Right atrium auricular region (tissue), 2 donors: ENCODE measurements around the gene PHLDA1. TPM values are rescaled to one million over a fixed set of nuclear protein-coding genes. Genes with fewer than 3 reads are reported as not detected.
"Not testable (repeated sequence)": the region's sequence is repeated elsewhere in the genome, so short reads cannot be mapped to it uniquely, and the experiment has no call there.

Experiments
- DNase-seq: peaks from one replicate; pipeline ENCODE4 v3.0.0-alpha.2; 2019; ENCODE audit warnings: low spot score
- H3K27ac ChIP-seq, 2 donors: fragments of 200-600 bp; sonication (generic); 1 replicate in 1 of 2; 2 replicates in 1 of 2; pipeline ENCODE4 v1.5.1; 2016 to 2019
- H3K27me3 ChIP-seq, 2 donors: fragments of 200-600 bp; sonication (generic); one replicate each; pipeline versions ENCODE4 v1.5.1 to v1.6.0; 2017 to 2019
- H3K36me3 ChIP-seq: fragments of 200-600 bp; sonication (generic); one replicate; pipeline ENCODE4 v1.5.1; 2016
- H3K4me1 ChIP-seq, 2 donors: fragments of 200-600 bp; sonication (generic); one replicate each; pipeline versions ENCODE4 v1.5.1 to v1.6.0; 2017 to 2019
- H3K4me3 ChIP-seq, 2 donors: fragments of 200-600 bp; sonication (generic); 1 replicate in 1 of 2; 2 replicates in 1 of 2; pipeline ENCODE4 v1.5.1; 2017 to 2019; ENCODE audit warnings: mild to moderate bottlenecking in 1 of 2, moderate library complexity in 1 of 2
- H3K9me3 ChIP-seq, 2 donors: fragments of 200-600 bp; sonication (generic); one replicate each; pipeline ENCODE4 v1.5.1; 2019
- total RNA-seq, 2 donors: library from RNA; depleted of rRNA; stranded (reverse); fragments of >200 nt; gene quantifications; one replicate each; pipeline ENCODE4 v1.1.0, GENCODE V29; 2016
- TF ChIP-seq, protein P1 (sequence below), 2 donors: fragments of 200-600 bp; sonication (generic); IDR thresholded peaks; one replicate each; pipeline ENCODE4 v1.5.1; 2019; ENCODE audit warnings: antibody characterized with exemption in 2 of 2

PHLDA1 gene
- total RNA-seq, 2 donors from 2014 or later: 6.7 to 22.2 TPM

- TF ChIP-seq, protein P1, sequence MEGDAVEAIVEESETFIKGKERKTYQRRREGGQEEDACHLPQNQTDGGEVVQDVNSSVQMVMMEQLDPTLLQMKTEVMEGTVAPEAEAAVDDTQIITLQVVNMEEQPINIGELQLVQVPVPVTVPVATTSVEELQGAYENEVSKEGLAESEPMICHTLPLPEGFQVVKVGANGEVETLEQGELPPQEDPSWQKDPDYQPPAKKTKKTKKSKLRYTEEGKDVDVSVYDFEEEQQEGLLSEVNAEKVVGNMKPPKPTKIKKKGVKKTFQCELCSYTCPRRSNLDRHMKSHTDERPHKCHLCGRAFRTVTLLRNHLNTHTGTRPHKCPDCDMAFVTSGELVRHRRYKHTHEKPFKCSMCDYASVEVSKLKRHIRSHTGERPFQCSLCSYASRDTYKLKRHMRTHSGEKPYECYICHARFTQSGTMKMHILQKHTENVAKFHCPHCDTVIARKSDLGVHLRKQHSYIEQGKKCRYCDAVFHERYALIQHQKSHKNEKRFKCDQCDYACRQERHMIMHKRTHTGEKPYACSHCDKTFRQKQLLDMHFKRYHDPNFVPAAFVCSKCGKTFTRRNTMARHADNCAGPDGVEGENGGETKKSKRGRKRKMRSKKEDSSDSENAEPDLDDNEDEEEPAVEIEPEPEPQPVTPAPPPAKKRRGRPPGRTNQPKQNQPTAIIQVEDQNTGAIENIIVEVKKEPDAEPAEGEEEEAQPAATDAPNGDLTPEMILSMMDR (IDR thresholded peaks at IDR 0.05): no peak
- no peaks in the 10 kb centered on the region for H3K27me3 ChIP-seq
- no peaks in the 10 kb centered on the region for H3K9me3 ChIP-seq
- no peak overlapping the region for H3K4me3 ChIP-seq
- H3K27ac ChIP-seq: no peak overlapping the region
- H3K4me1 ChIP-seq: peaks cover 0 to 8% of the 10 kb centered on the region in 2 donors
- H3K36me3 ChIP-seq: no peaks in the 10 kb centered on the region
- no peak for DNase-seq
These were observed 37.4 kb downstream of the PHLDA1 start for GRCh38 chr12:75994069-75994740.

DNA sequence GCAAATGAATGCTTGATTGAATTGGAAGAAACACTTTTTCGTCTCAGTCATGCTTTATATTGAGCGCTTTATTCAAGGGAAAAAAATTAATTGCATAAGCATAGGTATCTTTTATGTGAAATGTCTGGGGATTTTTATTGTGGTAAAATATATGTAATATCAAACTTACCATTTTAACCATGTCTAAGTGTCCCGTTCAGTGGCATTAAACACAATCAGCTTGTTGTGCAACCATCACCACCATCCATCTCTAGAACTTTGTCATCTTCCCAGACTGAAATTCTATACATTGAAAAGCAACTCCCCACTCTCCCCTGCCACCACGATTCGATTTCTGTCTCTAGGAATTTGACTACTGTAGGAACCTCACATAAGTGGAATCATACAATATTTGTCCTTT is 39.8 kb downstream of the PHLDA1 start:
- Histone ChIP-seq H3K4me1 (peaks cover 0 to 3% of the 10 kb centered on the region in 2 donors), H3K9me3 (peaks cover 0 to 7% of the 10 kb centered on the region in 2 donors), H3K27ac (no peak overlapping the region), H3K36me3 (no peaks in the 10 kb centered on the region), H3K27me3 (no peaks in the 10 kb centered on the region), H3K4me3 (no peak overlapping the region)
- TF ChIP-seq, protein P1 (IDR thresholded peaks at IDR 0.05): no peak
- no peak for DNase-seq

- Histone ChIP-seq H3K4me1 (no peaks in the 10 kb centered on the region), H3K27me3 (no peaks in the 10 kb centered on the region), H3K27ac (no peak overlapping the region), H3K9me3 (peaks cover 0 to 7% of the 10 kb centered on the region in 2 donors), H3K36me3 (no peaks in the 10 kb centered on the region), H3K4me3 (no peak overlapping the region)
- TF ChIP-seq, protein P1 (IDR thresholded peaks at IDR 0.05): no peak
- DNase-seq: no peak
These were observed 41.2 kb downstream of the PHLDA1 start for GRCh38 chr12:75990189-75990912.

GRCh38 chr12:75987709-75988108 is 43.9 kb downstream of the PHLDA1 start:
- not testable (repeated sequence) for H3K27ac ChIP-seq, H3K9me3 ChIP-seq, H3K4me1 ChIP-seq, DNase-seq, H3K27me3 ChIP-seq, H3K36me3 ChIP-seq, H3K4me3 ChIP-seq

DNA sequence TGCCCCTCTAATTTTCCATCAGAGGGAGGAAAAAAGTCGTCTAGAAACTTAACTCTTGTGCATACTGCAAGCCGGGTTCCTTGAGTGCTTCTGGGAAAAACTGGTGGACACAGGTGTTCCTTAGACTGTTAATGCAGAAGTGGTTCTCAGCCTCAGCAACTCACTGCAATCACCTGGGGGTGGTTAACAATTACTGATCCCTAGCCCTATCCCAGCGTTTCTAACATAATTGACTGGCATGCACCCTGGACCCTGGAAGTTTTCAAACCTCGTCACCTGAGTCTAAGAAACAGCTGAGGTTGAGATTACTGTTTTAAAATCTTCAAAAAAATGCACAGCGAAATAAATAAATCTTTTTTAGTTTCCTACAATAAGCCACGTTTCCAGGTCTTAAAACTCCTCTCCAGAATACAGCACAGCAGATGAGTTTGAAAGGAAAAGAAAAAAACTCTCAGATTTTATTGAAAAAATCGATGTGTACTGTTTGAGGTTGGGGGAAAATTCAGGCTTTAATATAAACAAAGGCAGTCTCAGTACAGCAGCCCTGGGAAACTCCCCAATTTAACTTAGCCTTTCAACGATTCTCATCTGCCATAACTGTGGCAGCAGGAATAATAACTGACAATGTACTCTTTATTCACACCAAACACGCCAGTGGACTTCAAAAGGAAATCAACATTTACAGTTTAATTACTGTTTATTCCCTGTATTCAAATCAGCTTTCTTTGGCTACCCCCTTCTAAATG is 45.4 kb downstream of the PHLDA1 start:
- TF ChIP-seq, protein P1 (IDR thresholded peaks at IDR 0.05): no peak
- DNase-seq: no peak
- Histone ChIP-seq H3K36me3 (no peaks in the 10 kb centered on the region), H3K4me3 (no peak overlapping the region), H3K9me3 (peaks cover 0 to 7% of the 10 kb centered on the region in 2 donors), H3K27me3 (no peaks in the 10 kb centered on the region), H3K27ac (no peak overlapping the region), H3K4me1 (peaks cover 0 to 21% of the 10 kb centered on the region in 2 donors)

DNA sequence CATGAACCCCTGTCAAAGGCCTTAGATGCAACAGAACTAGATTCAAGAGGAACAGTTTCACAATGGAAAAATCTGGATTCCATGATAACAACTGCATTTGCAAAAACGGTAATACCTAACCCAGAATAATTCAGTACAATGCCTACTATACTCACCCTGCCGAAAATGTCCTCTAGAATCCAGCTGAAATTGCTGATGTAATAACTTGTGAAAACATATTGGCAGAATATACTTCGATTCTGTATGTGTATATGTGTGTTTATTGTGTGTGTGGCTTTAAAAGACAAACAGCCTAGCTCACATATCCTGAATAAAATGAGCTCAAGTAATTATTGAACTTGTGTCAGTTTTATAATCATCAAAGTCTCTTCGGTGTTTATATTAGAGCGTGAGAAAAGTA is 46.0 kb downstream of the PHLDA1 start:
- Histone ChIP-seq H3K27ac (no peak overlapping the region), H3K4me1 (peaks cover 0 to 22% of the 10 kb centered on the region in 2 donors), H3K36me3 (no peaks in the 10 kb centered on the region), H3K27me3 (no peaks in the 10 kb centered on the region), H3K9me3 (peaks cover 0 to 7% of the 10 kb centered on the region in 2 donors), H3K4me3 (no peak overlapping the region)
- no peak for DNase-seq
- TF ChIP-seq, protein P1 (IDR thresholded peaks at IDR 0.05): no peak
